GM12878 (cell line): ENCODE results near the gene KRTAP3-2. TPM values are rescaled to one million over a fixed set of nuclear protein-coding genes. Genes with fewer than 3 reads are reported as not detected.

ENCODE experiments used
- ATAC-seq: fragments of 200-7000 bp; cut with Tn5 transposase; 3 replicates; pipeline ENCODE4 v1.9.1; 2020; ENCODE audit warnings: mild to moderate bottlenecking, moderate library complexity
- BruUV-seq: library from RNA; stranded (reverse); fragments of 400-500 nt; replicated peaks from 2 replicates; lab custom pipeline; 2021; lab: Mats Ljungman, UMichigan
- CTCF ChIA-PET: fragments of 300-600 bp; sonication (Branson Sonifier 250); formaldehyde crosslinking; extraction: SDS; loops from one replicate; lab custom pipeline; 2021; ENCODE audit warnings: inconsistent platforms; lab: Yijun Ruan, JAX
- POLR2A ChIA-PET: fragments of 350-600 bp; formaldehyde crosslinking; extraction: SDS; loops from one replicate; lab custom pipeline; 2021; ENCODE audit warnings: inconsistent platforms; lab: Charles Lee
- RAD21 ChIA-PET: fragments of 300-600 bp; sonication (Branson Sonifier 250); formaldehyde crosslinking; loops from one replicate; lab custom pipeline; 2023; ENCODE audit warnings: antibody characterized with exemption; ENCODE audit not compliant: unreplicated experiment; lab: Charles Lee
- SMC1A ChIA-PET: fragments of 300-600 bp; sonication (Branson Sonifier 250); formaldehyde crosslinking; loops from one replicate; lab custom pipeline; 2023; ENCODE audit not compliant: unreplicated experiment, uncharacterized antibody; lab: Charles Lee
- DNase-seq: peaks from one replicate; pipeline ENCODE4 v3.0.0-alpha.2; 2011; ENCODE audit warnings: low read depth, low spot score
- FAIRE-seq: peaks from 3 replicates; lab custom pipeline; 2011; peaks lifted over from hg19 to GRCh38; lab: Jason Lieb, UNC
- H2AFZ ChIP-seq: 2 replicates; pipeline ENCODE4 v1.6.0; 2011; ENCODE audit warnings: low read depth, low read length, control low read depth; ENCODE audit not compliant: control insufficient read depth
- H3K27ac ChIP-seq: 2 replicates; pipeline ENCODE4 v1.5.1; 2011; ENCODE audit warnings: control low read depth; ENCODE audit not compliant: control insufficient read depth, insufficient read depth
- H3K27me3 ChIP-seq, 2 experiments: replicated peaks in 1 of 2; 2 replicates each; pipeline versions ENCODE4 v1.6.0 to v1.6.1; 2011; ENCODE audit warnings: low read length in 1 of 2; ENCODE audit not compliant: control insufficient read depth in 2 of 2, insufficient read depth in 2 of 2
- H3K36me3 ChIP-seq, 2 experiments: 2 replicates each; pipeline ENCODE4 v1.5.1; 2011; ENCODE audit warnings: low read length in 1 of 2; ENCODE audit not compliant: control insufficient read depth in 2 of 2, insufficient read depth in 2 of 2
- H3K4me1 ChIP-seq: 2 replicates; pipeline ENCODE4 v1.6.1; 2011; ENCODE audit warnings: mild to moderate bottlenecking, low read length, moderate library complexity, mixed read lengths; ENCODE audit not compliant: control insufficient read depth, insufficient read depth
- H3K4me2 ChIP-seq: 2 replicates; pipeline ENCODE4 v1.6.0; 2011; ENCODE audit warnings: control low read depth; ENCODE audit not compliant: control insufficient read depth, insufficient read depth
- H3K4me3 ChIP-seq: fragments of 200-600 bp; sonication (generic); 2 replicates; pipeline ENCODE4 v1.5.1; 2016
- H3K79me2 ChIP-seq: 2 replicates; pipeline ENCODE4 v1.6.0; 2011; ENCODE audit warnings: low read length; ENCODE audit not compliant: control insufficient read depth, insufficient read depth
- H3K9ac ChIP-seq: 2 replicates; pipeline ENCODE4 v1.8.0; 2011; ENCODE audit warnings: low read length, control low read depth, mixed read lengths; ENCODE audit not compliant: control insufficient read depth, insufficient read depth
- H3K9me3 ChIP-seq: replicated peaks from 3 replicates; pipeline ENCODE4 v1.5.1; 2011; ENCODE audit warnings: mild to moderate bottlenecking, low read length; ENCODE audit not compliant: control insufficient read depth, insufficient read depth
- H4K20me1 ChIP-seq: 2 replicates; pipeline ENCODE4 v1.6.0; 2011; ENCODE audit not compliant: control insufficient read depth, insufficient read depth
- ATF3 ChIP-seq: IDR thresholded peaks from 2 replicates; pipeline ENCODE4 v1.6.1; 2011; ENCODE audit warnings: low read depth, mild to moderate bottlenecking, low read length, moderate library complexity, borderline replicate concordance; ENCODE audit errors: extremely low read depth
- CHD2 ChIP-seq: IDR thresholded peaks from 2 replicates; pipeline ENCODE4 v1.6.1; 2011; ENCODE audit warnings: low read depth, low read length, improper control_type of control experiment, borderline replicate concordance
- CREB1 ChIP-seq: IDR thresholded peaks from 2 replicates; pipeline ENCODE4 v1.6.1; 2012; ENCODE audit warnings: low read depth, mild to moderate bottlenecking, inconsistent platforms
- DPF2 ChIP-seq: fragments of 450-650 bp; IDR thresholded peaks from 2 replicates; pipeline ENCODE4 v1.6.1; 2017; ENCODE audit warnings: mild to moderate bottlenecking
- EP300 ChIP-seq, 2 experiments: fragments of 150-350 bp in 1 of 2; IDR thresholded peaks; 2 replicates each; pipeline ENCODE4 v1.6.1; 2011 to 2012; ENCODE audit warnings: low read depth in 2 of 2, low read length in 2 of 2, borderline replicate concordance in 1 of 2, improper control_type of control experiment in 1 of 2, inconsistent platforms in 1 of 2; ENCODE audit not compliant: control insufficient read depth in 1 of 2
- JUND ChIP-seq: IDR thresholded peaks from 2 replicates; pipeline ENCODE4 v1.6.1; 2012; ENCODE audit warnings: low read depth, mild to moderate bottlenecking, low read length, improper control_type of control experiment, moderate library complexity
- KAT2A ChIP-seq: conservative IDR thresholded peaks from 2 replicates; pipeline ENCODE4 v1.6.1; 2011; ENCODE audit warnings: low read depth, low read length; ENCODE audit not compliant: control insufficient read depth
- MXI1 ChIP-seq: fragments of 150-350 bp; IDR thresholded peaks from 2 replicates; pipeline ENCODE4 v1.6.1; 2011; ENCODE audit warnings: low read depth, mild to moderate bottlenecking, inconsistent platforms, low read length, improper control_type of control experiment
- MYC ChIP-seq: IDR thresholded peaks from 2 replicates; pipeline ENCODE4 v1.6.1; 2011; ENCODE audit warnings: mild to moderate bottlenecking, low read length, moderate library complexity, inconsistent platforms; ENCODE audit not compliant: insufficient read depth, insufficient replicate concordance, insufficient read length, severe bottlenecking
- NBN ChIP-seq: fragments of 450-650 bp; IDR thresholded peaks from 2 replicates; pipeline ENCODE4 v1.6.1; 2016
- PAX8 ChIP-seq: fragments of 450-650 bp; IDR thresholded peaks from 2 replicates; pipeline ENCODE4 v1.6.1; 2017; ENCODE audit warnings: mild to moderate bottlenecking, moderate library complexity
- SMC3 ChIP-seq: IDR thresholded peaks from 2 replicates; pipeline ENCODE4 v1.6.1; 2011; ENCODE audit warnings: low read length, improper control_type of control experiment, borderline replicate concordance
- SREBF1 ChIP-seq: IDR thresholded peaks from 2 replicates; pipeline ENCODE4 v1.6.1; 2012; ENCODE audit warnings: mild to moderate bottlenecking, low read length
- WRNIP1 ChIP-seq: IDR thresholded peaks from 2 replicates; pipeline ENCODE4 v1.6.1; 2011; ENCODE audit warnings: low read depth, low read length, improper control_type of control experiment, borderline replicate concordance
- ZBTB4 ChIP-seq: fragments of 450-650 bp; formaldehyde crosslinking; IDR thresholded peaks from 2 replicates; pipeline ENCODE4 v1.4.0; 2022; ENCODE audit warnings: mild to moderate bottlenecking, moderate library complexity
- ZBTB40 ChIP-seq: fragments of 450-650 bp; IDR thresholded peaks from 2 replicates; pipeline ENCODE4 v1.6.1; 2016; ENCODE audit warnings: mild to moderate bottlenecking, moderate library complexity, borderline replicate concordance
- ZSCAN29 ChIP-seq: fragments of 450-650 bp; IDR thresholded peaks from 2 replicates; pipeline ENCODE4 v1.6.1; 2017; ENCODE audit warnings: mild to moderate bottlenecking, moderate library complexity
- in situ Hi-C: fragments of 300-500 bp; cut with MboI; formaldehyde crosslinking; loops from 9 replicates; pipeline ENCODE4 v1.14.3; 2018; ENCODE audit warnings: mixed read lengths
- intact Hi-C: fragments of 100-400 bp; cut with micrococcal nuclease; formaldehyde crosslinking; loops from one replicate; pipeline ENCODE4 v1.14.2; 2022; ENCODE audit not compliant: unreplicated experiment
- polyA plus RNA-seq, 11 experiments: library from polyadenylated mRNA; depleted of rRNA in 4 of 11; unstranded in 6 of 11; stranded (reverse) in 5 of 11; fragments of >200 nt; fragmentation: Nextera tagmentation in 4 of 11; fragmentation: Illumina TruSeq in 1 of 11; extraction: Ambion mirVana in 4 of 11; extraction: Trizol in 1 of 11; gene quantifications; 1 replicate in 1 of 11; 2 replicates in 10 of 11; pipeline versions ENCODE4 v1.2.1 to v1.2.3, GENCODE V29; 2011 to 2016; ENCODE audit warnings: inconsistent platforms in 2 of 11, missing spikeins in 2 of 11, low read depth in 1 of 11
- total RNA-seq, 4 experiments: library from RNA; depleted of rRNA in 3 of 4; stranded (reverse); fragments of >200 nt in 3 of 4; fragmentation: Illumina TruSeq in 1 of 4; extraction: Trizol in 1 of 4; gene quantifications; 2 replicates each; pipeline versions ENCODE4 v1.2.1 to v1.2.3, GENCODE V29; 2013 to 2021

Gene KRTAP3-2
- total and polyA plus RNA-seq, 10 of the 15 experiments (the other 5 are each of a cell fraction or from before 2014, with no cell fraction given) = not detected

- TF ChIP-seq JUND (no peak), ATF3 (no peak), PAX8 (no peak), KAT2A (no peak)
These were observed 25.0 kb upstream of the KRTAP3-2 start (continued) for GRCh38 chr17:41024697-41025096.

GRCh38 chr17:41020336-41020735 lies 20.6 kb upstream of the KRTAP3-2 start:
- H2AFZ ChIP-seq = no peak overlapping the region
- ChIA-PET CTCF (interaction anchor here (1.2 kb wide), 1 partner anchor 9 kb away, joined by 3 read pairs; the partner anchor contains the start of gene KRTAP1-4), RAD21 (no interaction called here), POLR2A (no interaction called here), SMC1A (interaction anchor here (0.8 to 1.3 kb wide), 2 partner anchors 9 to 36 kb away, joined by 3 read pairs; partner anchors contain the start of gene KRT40)
- no peak overlapping the region for H3K4me2 ChIP-seq
- BruUV-seq = no TSS peak
- H4K20me1 ChIP-seq = no peaks in the 10 kb centered on the region
- DNase-seq (no peak), ATAC-seq (no peak), FAIRE-seq (no peak)
- no peaks in the 10 kb centered on the region for H3K9me3 ChIP-seq
- H3K27ac ChIP-seq = no peak overlapping the region
- H3K36me3 ChIP-seq = no peaks in the 10 kb centered on the region
- H3K79me2 ChIP-seq = no peaks in the 10 kb centered on the region
- H3K9ac ChIP-seq = no peak overlapping the region
- in situ Hi-C loops (no loop called here), intact Hi-C loops (no loop called here)
- no peaks in the 10 kb centered on the region for H3K27me3 ChIP-seq
- no peaks in the 10 kb centered on the region for H3K4me1 ChIP-seq
- no peak overlapping the region for H3K4me3 ChIP-seq
- TF ChIP-seq DPF2 (no peak), NBN (no peak), ZBTB40 (no peak), CHD2 (no peak), WRNIP1 (no peak), ZBTB4 (CRISPR knock-in tag) (no peak), MYC (no peak), SREBF1 (no peak), SMC3 (no peak), EP300 (IDR thresholded peaks at IDR 0.05; ENCODE audit: borderline replicate concordance in 1 of 2, control insufficient read depth in 1 of 2, low read depth in 2 of 2, low read length in 2 of 2) (no peak), MXI1 (no peak), JUND (no peak), ZSCAN29 (no peak), CREB1 (no peak)
